Measurements from ENCODE around the gene NFIX.
A peak's percentile ranks its signal among the peaks of the same experiment; 100 is the strongest.

DNA sequence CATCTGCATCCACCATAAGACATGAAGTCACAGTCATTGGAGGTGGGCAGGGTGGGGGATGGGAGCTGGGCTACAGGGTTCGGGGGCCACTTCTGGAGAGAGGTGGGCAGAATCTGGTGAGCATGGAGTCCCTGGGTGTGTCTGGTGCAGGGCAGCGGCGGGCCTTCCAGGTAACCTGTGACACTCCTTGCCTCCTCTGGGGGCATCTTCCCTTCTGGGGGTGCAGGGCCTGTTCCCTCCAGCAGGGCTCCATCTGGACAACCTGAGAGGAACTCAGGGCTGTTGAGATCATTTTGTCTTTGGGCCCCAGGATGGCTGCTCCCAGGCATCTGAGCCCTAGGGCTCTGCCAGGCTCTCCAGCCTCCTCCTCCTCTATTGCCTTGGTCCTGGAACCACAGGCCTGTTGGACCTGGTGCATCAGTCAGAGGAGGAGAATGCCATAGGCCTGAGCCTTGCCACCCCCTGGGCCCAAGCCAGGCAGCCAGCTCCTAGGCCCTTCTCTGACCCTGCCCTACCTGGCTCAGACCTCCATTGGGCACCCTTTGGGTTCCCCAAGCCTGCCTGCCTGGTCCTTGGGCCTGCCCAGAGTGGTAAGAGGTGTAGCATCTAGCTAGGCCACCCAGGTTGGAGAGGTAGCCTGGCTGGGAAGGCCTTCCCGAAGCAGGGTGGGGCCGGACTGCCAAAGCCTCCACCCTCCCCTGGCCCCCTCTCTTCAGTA is 94.0 kb downstream of the NFIX start:
- TF ChIP-seq CTCF (IDR thresholded peaks at IDR 0.05): peak; percentile 56
- TF ChIP-seq EZH2 (IDR thresholded peaks at IDR 0.05; ENCODE audit: borderline replicate concordance, insufficient read depth, low read depth, low read length, poor library complexity, severe bottlenecking): no peak
